A549 (cell line): ENCODE measurements around the gene SRP9.

ENCODE experiments used
- CEBPB ChIP-seq, 2 experiments: fragments of >200 bp in 1 of 2; sonication (Bioruptor Twin) in 1 of 2; formaldehyde crosslinking in 1 of 2; IDR thresholded peaks; 2 replicates each; pipeline ENCODE4 v1.6.1; 2012 to 2016
- CHD2 ChIP-seq: fragments of 150-350 bp; IDR thresholded peaks from 2 replicates; pipeline ENCODE4 v1.6.1; 2014; ENCODE audit warnings: low read length; ENCODE audit not compliant: partially characterized antibody
- CTCF ChIP-seq: fragments of >200 bp; sonication (Bioruptor Twin); formaldehyde crosslinking; IDR thresholded peaks from 3 replicates; pipeline ENCODE4 v1.5.1; 2016
- EHF ChIP-seq: fragments of 250-450 bp; sonication (Bioruptor Pico); IDR thresholded peaks from 2 replicates; pipeline ENCODE4 v1.5.0; 2020; ENCODE audit warnings: mild to moderate bottlenecking
- EHMT2 ChIP-seq: fragments of 200-600 bp; sonication (generic); IDR thresholded peaks from 2 replicates; pipeline ENCODE4 v1.6.1; 2016; ENCODE audit warnings: antibody characterized with exemption, low read depth, mild to moderate bottlenecking, moderate library complexity
- ELK1 ChIP-seq: fragments of 150-350 bp; IDR thresholded peaks from 2 replicates; pipeline ENCODE4 v1.6.1; 2014; ENCODE audit warnings: low read depth, mild to moderate bottlenecking, low read length
- ESRRA ChIP-seq: fragments of 150-350 bp; IDR thresholded peaks from 2 replicates; pipeline ENCODE4 v1.6.1; 2014; ENCODE audit warnings: mild to moderate bottlenecking, low read length, borderline replicate concordance
- MAX ChIP-seq: IDR thresholded peaks from 2 replicates; pipeline ENCODE4 v1.6.1; 2012
- POLR2A ChIP-seq: IDR thresholded peaks from 2 replicates; pipeline ENCODE4 v1.6.1; 2012; ENCODE audit warnings: mild to moderate bottlenecking, low read length
- RAD21 ChIP-seq, 2 experiments: fragments of >200 bp in 1 of 2; sonication (Bioruptor Twin) in 1 of 2; formaldehyde crosslinking in 1 of 2; IDR thresholded peaks in 1 of 2; conservative IDR thresholded peaks in 1 of 2; 2 replicates in 1 of 2; 3 replicates in 1 of 2; pipeline ENCODE4 v1.6.1; 2012 to 2018; ENCODE audit warnings: inconsistent platforms in 1 of 2
- REST ChIP-seq: fragments of 200-600 bp; sonication (generic); IDR thresholded peaks from 2 replicates; pipeline ENCODE4 v1.6.1; 2016; ENCODE audit warnings: antibody characterized with exemption, mild to moderate bottlenecking, moderate library complexity
- RFX5 ChIP-seq: fragments of 450-650 bp; IDR thresholded peaks from 2 replicates; pipeline ENCODE4 v1.7.1; 2014; ENCODE audit warnings: antibody characterized with exemption, mild to moderate bottlenecking, moderate library complexity
- USF2 ChIP-seq: fragments of 450-650 bp; IDR thresholded peaks from 2 replicates; pipeline ENCODE4 v1.6.1; 2014; ENCODE audit warnings: antibody characterized with exemption

- TF ChIP-seq REST (no peak), POLR2A (no peak), CTCF (no peak), MAX (no peak), CEBPB (IDR thresholded peaks at IDR 0.05) (no peak), ELK1 (no peak), EHF (CRISPR knock-in tag) (no peak), ESRRA (no peak), USF2 (no peak), RFX5 (no peak), EHMT2 (no peak), CHD2 (no peak), RAD21 (conservative IDR thresholded peaks at IDR 0.05 in 1 of 2, IDR thresholded peaks at IDR 0.05 in 1 of 2) (no peak; a peak in 1 of 5 replicates)
Observed at GRCh38 chr1:225763716-225764548, 13.7 kb upstream of the SRP9 start.
